Panc1 (cell line): ENCODE results near the gene PPEF1. TPM values are rescaled to one million over a fixed set of nuclear protein-coding genes. Genes with fewer than 3 reads are reported as not detected.

Experiments used
- ATAC-seq: fragments of 200-7000 bp; cut with Tn5 transposase; 2 replicates; pipeline ENCODE4 v1.9.1; 2020; ENCODE audit warnings: mild to moderate bottlenecking, moderate library complexity
- BruUV-seq: library from RNA; stranded (reverse); fragments of 400-500 nt; replicated peaks from 2 replicates; lab custom pipeline; 2021; lab: Mats Ljungman, UMichigan
- CTCF ChIA-PET: fragments of 300-600 bp; sonication (Branson Sonifier 250); formaldehyde crosslinking; loops from one replicate; lab custom pipeline; 2022; ENCODE audit warnings: antibody characterized with exemption; lab: Charles Lee
- POLR2A ChIA-PET: fragments of 300-600 bp; sonication (Branson Sonifier 250); formaldehyde crosslinking; loops from one replicate; lab custom pipeline; 2022; ENCODE audit warnings: antibody characterized with exemption; lab: Charles Lee
- DNase-seq: peaks from one replicate; pipeline ENCODE4 v3.0.0-alpha.2; 2010; ENCODE audit warnings: low read depth, low spot score
- H3K27ac ChIP-seq: 2 replicates; pipeline ENCODE4 v1.5.1; 2011; ENCODE audit warnings: mild to moderate bottlenecking, low read length, inconsistent platforms
- H3K27me3 ChIP-seq: fragments of 200-500 bp; sonication (Bioruptor generic); 2 replicates; pipeline ENCODE4 v1.6.0; 2014; ENCODE audit warnings: low read length, inconsistent platforms; ENCODE audit not compliant: control insufficient read depth, insufficient read depth
- H3K36me3 ChIP-seq: fragments of 200-500 bp; sonication (Bioruptor generic); 2 replicates; pipeline ENCODE4 v1.5.1; 2014; ENCODE audit warnings: inconsistent platforms, mild to moderate bottlenecking, low read length, moderate library complexity; ENCODE audit not compliant: control insufficient read depth, insufficient read depth
- H3K4me1 ChIP-seq: 2 replicates; pipeline ENCODE4 v1.5.1; 2011; ENCODE audit warnings: inconsistent platforms, mild to moderate bottlenecking, low read length, moderate library complexity; ENCODE audit not compliant: control insufficient read depth, insufficient read depth
- H3K4me3 ChIP-seq, 2 experiments: 2 replicates each; pipeline ENCODE4 v1.5.1; 2011 to 2012; ENCODE audit warnings: low read depth in 2 of 2, low read length in 2 of 2, mild to moderate bottlenecking in 2 of 2, inconsistent platforms in 1 of 2, moderate library complexity in 1 of 2
- H3K9me3 ChIP-seq: fragments of 200-500 bp; sonication (Bioruptor generic); 2 replicates; pipeline ENCODE4 v1.5.1; 2014; ENCODE audit warnings: low read depth, mild to moderate bottlenecking, inconsistent platforms, low read length, moderate library complexity; ENCODE audit not compliant: control insufficient read depth, insufficient read depth
- POLR2AphosphoS5 ChIP-seq: IDR thresholded peaks from 2 replicates; pipeline ENCODE4 v1.6.1; 2012; ENCODE audit warnings: mild to moderate bottlenecking, low read depth, low read length, moderate library complexity
- SIN3A ChIP-seq: IDR thresholded peaks from 2 replicates; pipeline ENCODE4 v1.6.1; 2012; ENCODE audit warnings: low read depth, mild to moderate bottlenecking, low read length, moderate library complexity, borderline replicate concordance; ENCODE audit not compliant: insufficient read depth
- TCF7L2 ChIP-seq: IDR thresholded peaks from 2 replicates; pipeline ENCODE4 v1.6.1; 2011; ENCODE audit warnings: mild to moderate bottlenecking, low read depth, low read length, inconsistent platforms
- in situ Hi-C: cut with HindIII; loops from 2 replicates; pipeline ENCODE4 v1.10.0; 2016; ENCODE audit warnings: low sequenced_read_pairs, low pct_unique_long_range_greater_than_20kb
- intact Hi-C: fragments of 100-400 bp; cut with micrococcal nuclease; formaldehyde crosslinking; loops from one replicate; pipeline ENCODE4 v1.10.0; 2022; ENCODE audit not compliant: unreplicated experiment
- total RNA-seq: library from RNA; stranded (reverse); gene quantifications from one replicate; pipeline ENCODE4 v1.2.1, GENCODE V29; 2021; ENCODE audit not compliant: unreplicated experiment
- TF ChIP-seq, protein P1 (sequence below), 2 experiments: IDR thresholded peaks; 2 replicates each; pipeline ENCODE4 v1.6.1; 2011 to 2012; ENCODE audit warnings: low read depth in 2 of 2, control low read depth in 1 of 2, low read length in 1 of 2, mild to moderate bottlenecking in 1 of 2, moderate library complexity in 1 of 2; ENCODE audit not compliant: insufficient read depth in 1 of 2
- TF ChIP-seq, protein P2 (sequence below): fragments of 450-650 bp; IDR thresholded peaks from 2 replicates; pipeline ENCODE4 v1.5.1; 2017; ENCODE audit warnings: mild to moderate bottlenecking

The PPEF1 gene
- total RNA-seq, 1 experiment from 2014 or later, result not detected

DNA sequence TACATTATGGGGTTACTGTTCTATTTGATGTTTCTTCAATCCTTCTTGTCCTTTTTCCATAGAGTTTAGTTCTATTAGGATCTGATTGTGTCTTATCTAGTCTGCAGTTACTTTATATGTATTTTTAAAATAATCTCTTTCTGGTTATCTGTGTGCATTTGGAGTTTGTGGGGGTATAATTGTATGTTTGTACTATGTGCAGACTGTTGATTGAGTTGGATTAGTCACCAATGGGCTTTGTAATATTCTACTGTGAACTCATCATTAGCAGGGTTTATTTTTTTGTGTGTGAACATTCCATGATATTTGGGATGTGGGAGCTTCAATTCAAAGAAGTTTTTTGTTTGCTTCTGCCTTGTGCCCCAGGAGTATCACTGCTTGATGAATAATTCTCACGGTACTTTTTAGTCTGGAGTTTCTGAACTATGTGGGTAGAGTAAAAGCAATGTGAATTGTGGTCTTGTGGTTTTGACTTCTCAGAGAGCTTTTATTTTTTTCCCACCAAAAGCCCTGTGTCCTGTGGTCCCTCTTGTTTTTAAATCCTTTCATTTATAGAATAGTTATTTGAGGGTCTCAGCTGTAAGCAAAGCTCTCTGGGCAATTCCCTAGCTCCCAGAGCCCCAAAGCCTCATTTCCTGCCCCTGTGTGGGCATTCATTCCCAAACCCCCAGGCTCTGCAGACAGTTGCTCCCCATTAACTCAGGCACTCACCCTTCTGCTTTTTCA is 148.6 kb downstream of the PPEF1 start:
- TF ChIP-seq SIN3A (no peak), POLR2AphosphoS5 (no peak), TCF7L2 (no peak)
- TF ChIP-seq, protein P1, sequence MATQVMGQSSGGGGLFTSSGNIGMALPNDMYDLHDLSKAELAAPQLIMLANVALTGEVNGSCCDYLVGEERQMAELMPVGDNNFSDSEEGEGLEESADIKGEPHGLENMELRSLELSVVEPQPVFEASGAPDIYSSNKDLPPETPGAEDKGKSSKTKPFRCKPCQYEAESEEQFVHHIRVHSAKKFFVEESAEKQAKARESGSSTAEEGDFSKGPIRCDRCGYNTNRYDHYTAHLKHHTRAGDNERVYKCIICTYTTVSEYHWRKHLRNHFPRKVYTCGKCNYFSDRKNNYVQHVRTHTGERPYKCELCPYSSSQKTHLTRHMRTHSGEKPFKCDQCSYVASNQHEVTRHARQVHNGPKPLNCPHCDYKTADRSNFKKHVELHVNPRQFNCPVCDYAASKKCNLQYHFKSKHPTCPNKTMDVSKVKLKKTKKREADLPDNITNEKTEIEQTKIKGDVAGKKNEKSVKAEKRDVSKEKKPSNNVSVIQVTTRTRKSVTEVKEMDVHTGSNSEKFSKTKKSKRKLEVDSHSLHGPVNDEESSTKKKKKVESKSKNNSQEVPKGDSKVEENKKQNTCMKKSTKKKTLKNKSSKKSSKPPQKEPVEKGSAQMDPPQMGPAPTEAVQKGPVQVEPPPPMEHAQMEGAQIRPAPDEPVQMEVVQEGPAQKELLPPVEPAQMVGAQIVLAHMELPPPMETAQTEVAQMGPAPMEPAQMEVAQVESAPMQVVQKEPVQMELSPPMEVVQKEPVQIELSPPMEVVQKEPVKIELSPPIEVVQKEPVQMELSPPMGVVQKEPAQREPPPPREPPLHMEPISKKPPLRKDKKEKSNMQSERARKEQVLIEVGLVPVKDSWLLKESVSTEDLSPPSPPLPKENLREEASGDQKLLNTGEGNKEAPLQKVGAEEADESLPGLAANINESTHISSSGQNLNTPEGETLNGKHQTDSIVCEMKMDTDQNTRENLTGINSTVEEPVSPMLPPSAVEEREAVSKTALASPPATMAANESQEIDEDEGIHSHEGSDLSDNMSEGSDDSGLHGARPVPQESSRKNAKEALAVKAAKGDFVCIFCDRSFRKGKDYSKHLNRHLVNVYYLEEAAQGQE (IDR thresholded peaks at IDR 0.05; ENCODE audit: insufficient read depth in 1 of 2, low read depth in 2 of 2, low read length in 1 of 2), result no peak
- TF ChIP-seq, protein P2, sequence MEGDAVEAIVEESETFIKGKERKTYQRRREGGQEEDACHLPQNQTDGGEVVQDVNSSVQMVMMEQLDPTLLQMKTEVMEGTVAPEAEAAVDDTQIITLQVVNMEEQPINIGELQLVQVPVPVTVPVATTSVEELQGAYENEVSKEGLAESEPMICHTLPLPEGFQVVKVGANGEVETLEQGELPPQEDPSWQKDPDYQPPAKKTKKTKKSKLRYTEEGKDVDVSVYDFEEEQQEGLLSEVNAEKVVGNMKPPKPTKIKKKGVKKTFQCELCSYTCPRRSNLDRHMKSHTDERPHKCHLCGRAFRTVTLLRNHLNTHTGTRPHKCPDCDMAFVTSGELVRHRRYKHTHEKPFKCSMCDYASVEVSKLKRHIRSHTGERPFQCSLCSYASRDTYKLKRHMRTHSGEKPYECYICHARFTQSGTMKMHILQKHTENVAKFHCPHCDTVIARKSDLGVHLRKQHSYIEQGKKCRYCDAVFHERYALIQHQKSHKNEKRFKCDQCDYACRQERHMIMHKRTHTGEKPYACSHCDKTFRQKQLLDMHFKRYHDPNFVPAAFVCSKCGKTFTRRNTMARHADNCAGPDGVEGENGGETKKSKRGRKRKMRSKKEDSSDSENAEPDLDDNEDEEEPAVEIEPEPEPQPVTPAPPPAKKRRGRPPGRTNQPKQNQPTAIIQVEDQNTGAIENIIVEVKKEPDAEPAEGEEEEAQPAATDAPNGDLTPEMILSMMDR, result no peak
- Histone ChIP-seq H3K4me3 (no peak overlapping the region), H3K9me3 (no peaks in the 10 kb centered on the region), H3K4me1 (no peaks in the 10 kb centered on the region), H3K27ac (no peak overlapping the region), H3K27me3 (no peaks in the 10 kb centered on the region), H3K36me3 (no peaks in the 10 kb centered on the region)
- POLR2A ChIA-PET, result no interaction called here
- BruUV-seq, result no TSS peak
- in situ Hi-C loops, result no loop called here
- DNase-seq (no peak), ATAC-seq (no peak)
- intact Hi-C loops, result no loop called here
- CTCF ChIA-PET, result no interaction called here

DNA sequence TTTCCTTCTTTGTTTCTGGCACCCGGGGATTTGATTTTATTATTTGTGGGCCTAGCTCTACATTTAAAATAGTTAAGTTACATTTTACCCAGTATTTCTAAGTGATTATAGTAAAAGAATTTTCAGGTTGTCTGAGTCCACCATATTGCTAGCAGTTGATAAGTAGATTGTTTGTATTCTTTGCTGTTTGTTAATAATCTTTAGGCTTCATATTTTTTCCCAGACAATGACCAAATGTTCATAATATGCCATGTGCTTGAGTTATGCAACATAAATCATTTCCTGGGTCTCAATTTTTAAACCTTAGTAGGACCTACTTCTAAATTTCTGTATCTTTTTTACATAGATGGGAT is 149.2 kb downstream of the PPEF1 start:
- no peak for TF ChIP-seq SIN3A
- TF ChIP-seq, protein P1 (IDR thresholded peaks at IDR 0.05; ENCODE audit: insufficient read depth in 1 of 2, low read depth in 2 of 2, low read length in 1 of 2), result no peak
- TF ChIP-seq TCF7L2, result no peak
- TF ChIP-seq, protein P2, result no peak
- no peak for TF ChIP-seq POLR2AphosphoS5
- Histone ChIP-seq H3K4me3 (no peak overlapping the region), H3K9me3 (no peaks in the 10 kb centered on the region), H3K27me3 (no peaks in the 10 kb centered on the region), H3K36me3 (no peaks in the 10 kb centered on the region), H3K27ac (no peak overlapping the region), H3K4me1 (no peaks in the 10 kb centered on the region)
- in situ Hi-C loops, result no loop called here
- no peak for DNase-seq
- ChIA-PET CTCF (no interaction called here), POLR2A (no interaction called here)
- ATAC-seq, result no peak
- BruUV-seq, result no TSS peak
- intact Hi-C loops, result no loop called here
